ENCODE data around the gene GNB1L.
"Not testable (repeated sequence)": the region's sequence is repeated elsewhere in the genome, so short reads cannot be mapped to it uniquely, and the experiment has no call there.

GNB1L gene

GRCh38 chr22:19888131-19888746 lies 33.6 kb upstream of the GNB1L start:
- no peak for DNase-seq

- DNase-seq = no peak
Measured at GRCh38 chr22:19887256-19887985, 32.7 kb upstream of the GNB1L start.

- peak in 3 of 5 donors; percentile 20 to 29 (median 22) for DNase-seq
Measured at GRCh38 chr22:19886605-19887255, 32.1 kb upstream of the GNB1L start.

- no peak for DNase-seq
Measured at GRCh38 chr22:19885841-19886592, 31.3 kb upstream of the GNB1L start.

- DNase-seq = no peak
Measured at GRCh38 chr22:19884954-19885751, 30.5 kb upstream of the GNB1L start.

GRCh38 chr22:19884161-19884953 lies 29.7 kb upstream of the GNB1L start:
- no peak for DNase-seq

GRCh38 chr22:19883446-19883845 lies 28.8 kb upstream of the GNB1L start:
- DNase-seq = not testable (repeated sequence)

- DNase-seq = no peak
Measured at GRCh38 chr22:19882446-19883381, 28.0 kb upstream of the GNB1L start.

GRCh38 chr22:19880786-19881569 lies 26.3 kb upstream of the GNB1L start:
- DNase-seq = no peak

- DNase-seq = no peak
Measured at GRCh38 chr22:19879992-19880785, 25.5 kb upstream of the GNB1L start.

- peak in 1 of 5 donors; percentile 10 for DNase-seq
Measured at GRCh38 chr22:19879643-19879991, 24.9 kb upstream of the GNB1L start.

GRCh38 chr22:19879246-19879570 lies 24.5 kb upstream of the GNB1L start:
- DNase-seq = no peak

GRCh38 chr22:19878461-19879245 lies 24.0 kb upstream of the GNB1L start:
- DNase-seq = peak in 1 of 5 donors; percentile 10

GRCh38 chr22:19877626-19878339 lies 23.1 kb upstream of the GNB1L start:
- no peak for DNase-seq

GRCh38 chr22:19876941-19877625 lies 22.4 kb upstream of the GNB1L start:
- peak in 1 of 5 donors; percentile 7 for DNase-seq

GRCh38 chr22:19876314-19876940 lies 21.8 kb upstream of the GNB1L start:
- peak in 1 of 5 donors; percentile 10 for DNase-seq

All from T-helper 1 cell (primary cell).